Measurements from ENCODE around the gene CCDC88C. TPM values are rescaled to one million over a fixed set of nuclear protein-coding genes. Genes with fewer than 3 reads are reported as not detected.

Gene CCDC88C
- total RNA-seq, 6 experiments from 2014 or later = 0.09 to 0.61 (median 0.19) TPM; not detected in 3

GRCh38 chr14:91354979-91355685 lies 62.5 kb downstream of the CCDC88C start:
- Mint-ChIP-seq H3K27me3 (ENCODE audit: insufficient read depth) (peaks cover 69% of the 10 kb centered on the region), H3K36me3 (ENCODE audit: low read depth) (no peaks in the 10 kb centered on the region)
- DNase-seq = no peak

GRCh38 chr14:91354221-91354916 lies 63.3 kb downstream of the CCDC88C start:
- Mint-ChIP-seq H3K36me3 (ENCODE audit: low read depth) (no peaks in the 10 kb centered on the region), H3K4me1 (ENCODE audit: low read depth) (peaks cover 10% of the 10 kb centered on the region; the same call in 1 of the 2 replicates), H3K27me3 (ENCODE audit: insufficient read depth) (peaks cover 68% of the 10 kb centered on the region), H3K27ac (no peak overlapping the region), H3K4me3 (no peak overlapping the region), H3K9me3 (no peaks in the 10 kb centered on the region)
- TF ChIP-seq, protein P1, sequence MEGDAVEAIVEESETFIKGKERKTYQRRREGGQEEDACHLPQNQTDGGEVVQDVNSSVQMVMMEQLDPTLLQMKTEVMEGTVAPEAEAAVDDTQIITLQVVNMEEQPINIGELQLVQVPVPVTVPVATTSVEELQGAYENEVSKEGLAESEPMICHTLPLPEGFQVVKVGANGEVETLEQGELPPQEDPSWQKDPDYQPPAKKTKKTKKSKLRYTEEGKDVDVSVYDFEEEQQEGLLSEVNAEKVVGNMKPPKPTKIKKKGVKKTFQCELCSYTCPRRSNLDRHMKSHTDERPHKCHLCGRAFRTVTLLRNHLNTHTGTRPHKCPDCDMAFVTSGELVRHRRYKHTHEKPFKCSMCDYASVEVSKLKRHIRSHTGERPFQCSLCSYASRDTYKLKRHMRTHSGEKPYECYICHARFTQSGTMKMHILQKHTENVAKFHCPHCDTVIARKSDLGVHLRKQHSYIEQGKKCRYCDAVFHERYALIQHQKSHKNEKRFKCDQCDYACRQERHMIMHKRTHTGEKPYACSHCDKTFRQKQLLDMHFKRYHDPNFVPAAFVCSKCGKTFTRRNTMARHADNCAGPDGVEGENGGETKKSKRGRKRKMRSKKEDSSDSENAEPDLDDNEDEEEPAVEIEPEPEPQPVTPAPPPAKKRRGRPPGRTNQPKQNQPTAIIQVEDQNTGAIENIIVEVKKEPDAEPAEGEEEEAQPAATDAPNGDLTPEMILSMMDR (IDR thresholded peaks at IDR 0.05) = no peak
- DNase-seq = no peak

More at GRCh38 chr14:91354979-91355685, 62.5 kb downstream of the CCDC88C start:
- Mint-ChIP-seq H3K27ac (no peak overlapping the region), H3K4me1 (ENCODE audit: low read depth) (peaks cover 10% of the 10 kb centered on the region; the same call in 1 of the 2 replicates), H3K4me3 (no peak overlapping the region), H3K9me3 (no peaks in the 10 kb centered on the region)
- TF ChIP-seq, protein P1 (IDR thresholded peaks at IDR 0.05) = peak; percentile 43

DNA sequence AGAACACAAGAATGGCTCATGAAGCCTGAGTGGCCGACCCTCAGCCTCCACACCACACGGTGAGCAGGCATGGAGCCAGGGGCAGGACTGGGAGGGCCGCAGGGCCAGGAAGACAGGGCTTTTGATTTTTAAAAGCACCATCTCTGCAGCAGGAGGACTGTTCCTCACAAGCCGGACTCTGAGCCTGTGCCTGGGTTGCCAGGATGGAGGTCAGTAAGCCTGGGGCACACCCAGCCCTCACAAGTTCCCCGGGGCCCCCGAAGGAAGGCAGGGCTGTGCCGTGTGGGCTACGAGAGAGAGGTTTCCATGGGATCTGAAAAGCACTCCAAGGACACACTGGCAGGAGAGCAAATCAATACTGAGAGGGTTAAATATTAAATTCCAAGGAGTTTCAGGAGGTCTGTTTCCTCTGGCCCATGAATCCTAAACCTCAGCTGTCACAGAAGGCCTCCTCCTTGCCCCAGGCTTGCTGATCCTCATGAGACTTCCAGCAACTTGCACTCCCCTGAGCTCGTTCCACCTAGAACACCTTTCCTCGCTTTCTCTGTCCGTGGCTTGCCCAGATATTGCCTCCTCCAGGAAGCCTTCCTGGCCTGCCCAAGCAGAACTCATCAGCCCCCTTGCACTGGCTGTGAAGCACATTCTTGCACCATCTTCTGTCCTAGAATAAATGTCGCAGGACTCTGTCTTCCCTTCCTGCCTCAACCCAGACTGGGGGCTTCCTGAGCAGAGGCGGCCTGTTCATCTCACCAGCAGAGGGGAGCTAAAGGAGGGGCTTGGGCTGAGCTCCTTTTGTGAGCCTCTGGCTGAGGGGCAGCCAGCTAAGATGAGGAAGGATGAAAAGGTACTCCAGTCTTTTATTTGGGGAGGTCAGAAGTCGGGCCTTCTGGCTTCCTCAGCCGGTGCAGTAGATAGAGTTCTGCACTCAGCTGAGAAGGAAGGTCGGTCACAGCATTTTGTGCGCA lies 64.6 kb downstream of the CCDC88C start:
- TF ChIP-seq, protein P1 (IDR thresholded peaks at IDR 0.05) = no peak
- no peaks in the 10 kb centered on the region for H3K36me3 Mint-ChIP-seq (ENCODE audit: low read depth)
- H3K9me3 Mint-ChIP-seq = no peaks in the 10 kb centered on the region
- no peak overlapping the region for H3K27ac Mint-ChIP-seq
- no peak for DNase-seq
- H3K4me1 Mint-ChIP-seq (ENCODE audit: low read depth) = peaks cover 10% of the 10 kb centered on the region; the same call in 1 of the 2 replicates
- H3K27me3 Mint-ChIP-seq (ENCODE audit: insufficient read depth) = peaks cover 61% of the 10 kb centered on the region
- no peak overlapping the region for H3K4me3 Mint-ChIP-seq

GRCh38 chr14:91352053-91352452 lies 65.6 kb downstream of the CCDC88C start:
- Mint-ChIP-seq H3K4me1 (ENCODE audit: low read depth) (peaks cover 10% of the 10 kb centered on the region; the same call in 1 of the 2 replicates), H3K36me3 (ENCODE audit: low read depth) (no peaks in the 10 kb centered on the region), H3K9me3 (no peaks in the 10 kb centered on the region), H3K4me3 (no peak overlapping the region; the same call in 1 of the 2 replicates), H3K27ac (no peak overlapping the region), H3K27me3 (ENCODE audit: insufficient read depth) (peaks cover 55% of the 10 kb centered on the region)
- TF ChIP-seq, protein P1 (IDR thresholded peaks at IDR 0.05) = no peak
- DNase-seq = no peak

DNA sequence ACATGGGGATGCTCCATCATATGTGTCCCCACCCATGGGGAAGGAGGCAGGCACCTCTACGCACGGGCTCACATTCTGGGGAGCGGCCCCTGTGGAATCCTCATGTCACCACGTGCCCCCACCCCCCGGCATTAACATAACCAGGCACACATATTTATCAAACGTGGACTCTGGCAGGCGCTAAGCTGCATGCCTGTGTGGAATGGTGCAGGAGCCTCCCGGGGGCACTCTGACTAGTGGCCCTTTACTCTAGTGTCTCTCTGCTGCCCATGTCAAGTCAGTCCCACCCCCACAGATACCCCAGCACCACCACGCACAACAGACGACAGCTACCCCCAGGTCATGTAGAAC lies 66.1 kb downstream of the CCDC88C start:
- H3K27me3 Mint-ChIP-seq (ENCODE audit: insufficient read depth) = peaks cover 52% of the 10 kb centered on the region
- TF ChIP-seq, protein P1 (IDR thresholded peaks at IDR 0.05) = no peak
- H3K4me3 Mint-ChIP-seq = peak overlapping the region; percentile 81; the same call in 1 of the 2 replicates
- no peaks in the 10 kb centered on the region for H3K36me3 Mint-ChIP-seq (ENCODE audit: low read depth)
- no peaks in the 10 kb centered on the region for H3K9me3 Mint-ChIP-seq
- peaks cover 10% of the 10 kb centered on the region; the same call in 1 of the 2 replicates for H3K4me1 Mint-ChIP-seq (ENCODE audit: low read depth)
- no peak for DNase-seq
- H3K27ac Mint-ChIP-seq = no peak overlapping the region

Data from HFFc6 (cell line).